ENCODE results near the gene POLN. TPM values are rescaled to one million over a fixed set of nuclear protein-coding genes. Genes with fewer than 3 reads are reported as not detected.
"Not testable (repeated sequence)": the region's sequence is repeated elsewhere in the genome, so short reads cannot be mapped to it uniquely, and the experiment has no call there.

Gene POLN
- total RNA-seq, 1 experiment from 2014 or later, result 1.3 TPM

- Histone ChIP-seq H3K27me3 (ENCODE audit: insufficient read depth, low read depth) (peaks cover 8% of the 10 kb centered on the region; the same call in 1 of the 2 replicates), H3K36me3 (ENCODE audit: low read depth) (no peaks in the 10 kb centered on the region), H3K9me3 (ENCODE audit: insufficient read depth, low read depth) (no peaks in the 10 kb centered on the region), H4K20me1 (ENCODE audit: insufficient read depth) (no peaks in the 10 kb centered on the region), H3K9me2 (ENCODE audit: insufficient read depth) (no peaks in the 10 kb centered on the region), H3K4me2 (no peak overlapping the region), H3K27ac (no peak overlapping the region), H3K4me1 (replicated peaks; ENCODE audit: insufficient read depth) (peaks cover 3% of the 10 kb centered on the region; the same call in 1 of the 2 replicates), H3K4me3 (no peak overlapping the region), H3K79me2 (ENCODE audit: low read depth) (no peaks in the 10 kb centered on the region), H2AFZ (no peak overlapping the region), H3F3A (ENCODE audit: insufficient read depth, low read depth) (no peaks in the 10 kb centered on the region)
- intact Hi-C loops (cut with micrococcal nuclease; ENCODE audit: unreplicated experiment), result no loop called here
- ChIA-PET POLR2A (ENCODE audit: unreplicated experiment) (no interaction called here), CTCF (no interaction called here)
- no peak for DNase-seq
- BruUV-seq (replicated peaks), result no TSS peak
- TF ChIP-seq EZH2 (IDR thresholded peaks at IDR 0.05; ENCODE audit: low read depth), result no peak
- TF ChIP-seq CTCF (conservative IDR thresholded peaks at IDR 0.05), result no peak
These were observed 205.6 kb downstream of the POLN start for GRCh38 chr4:2036327-2036726.

- CTCF ChIA-PET, result interaction anchor here (0.7 kb wide), 1 partner anchor 9 kb away, joined by 3 read pairs; no protein-coding TSS in a partner anchor
- H3K4me2 ChIP-seq; H3K4me3 ChIP-seq; H3K4me1 ChIP-seq (replicated peaks; ENCODE audit: insufficient read depth); H3K36me3 ChIP-seq (ENCODE audit: low read depth); H3K9me3 ChIP-seq (ENCODE audit: insufficient read depth, low read depth); H3K9me2 ChIP-seq (ENCODE audit: insufficient read depth); DNase-seq; H3K79me2 ChIP-seq (ENCODE audit: low read depth); H3K27ac ChIP-seq; intact Hi-C loops (cut with micrococcal nuclease; ENCODE audit: unreplicated experiment); H3F3A ChIP-seq (ENCODE audit: insufficient read depth, low read depth); H2AFZ ChIP-seq; H4K20me1 ChIP-seq (ENCODE audit: insufficient read depth); POLR2A ChIA-PET (ENCODE audit: unreplicated experiment); BruUV-seq (replicated peaks): not testable (repeated sequence)
- H3K27me3 ChIP-seq (ENCODE audit: insufficient read depth, low read depth), result peaks cover 38% of the 10 kb centered on the region; the same call in 1 of the 2 replicates
These were observed 210.8 kb downstream of the POLN start for GRCh38 chr4:2031161-2031560.

DNA sequence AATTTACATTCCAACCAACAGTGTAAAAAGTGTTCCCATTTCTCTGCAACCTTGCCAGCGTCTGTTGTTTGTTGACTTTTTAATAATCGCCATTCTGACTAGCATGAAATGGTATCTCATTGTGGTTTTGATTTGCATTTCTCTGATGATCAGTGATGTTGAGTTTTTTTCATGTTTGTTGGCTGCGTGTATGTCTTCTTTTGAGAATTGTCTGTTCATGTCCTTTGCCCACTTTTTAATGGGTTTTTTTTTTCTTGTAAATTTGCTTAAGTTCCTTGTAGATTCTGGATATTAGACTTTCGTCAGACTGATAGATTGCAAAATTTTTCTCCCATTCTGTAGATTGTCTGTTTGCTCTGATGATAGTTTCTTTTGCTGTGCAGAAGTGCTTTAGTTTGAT lies 214.8 kb downstream of the POLN start:
- DNase-seq; BruUV-seq (replicated peaks); H3K9me2 ChIP-seq (ENCODE audit: insufficient read depth); H3K79me2 ChIP-seq (ENCODE audit: low read depth); H3K9me3 ChIP-seq (ENCODE audit: insufficient read depth, low read depth); H3K4me3 ChIP-seq; H4K20me1 ChIP-seq (ENCODE audit: insufficient read depth); intact Hi-C loops (cut with micrococcal nuclease; ENCODE audit: unreplicated experiment); H3F3A ChIP-seq (ENCODE audit: insufficient read depth, low read depth); H3K36me3 ChIP-seq (ENCODE audit: low read depth); CTCF ChIA-PET; POLR2A ChIA-PET (ENCODE audit: unreplicated experiment); H3K27ac ChIP-seq; H2AFZ ChIP-seq; H3K4me1 ChIP-seq (replicated peaks; ENCODE audit: insufficient read depth); H3K4me2 ChIP-seq: not testable (repeated sequence)
- peaks cover 36% of the 10 kb centered on the region; the same call in 1 of the 2 replicates for H3K27me3 ChIP-seq (ENCODE audit: insufficient read depth, low read depth)

GRCh38 chr4:2025817-2026216 lies 216.1 kb downstream of the POLN start:
- H3K27ac ChIP-seq, result no peak overlapping the region
- H3K36me3 ChIP-seq (ENCODE audit: low read depth), result no peaks in the 10 kb centered on the region
- no peaks in the 10 kb centered on the region for H4K20me1 ChIP-seq (ENCODE audit: insufficient read depth)
- no peaks in the 10 kb centered on the region for H3F3A ChIP-seq (ENCODE audit: insufficient read depth, low read depth)
- TF ChIP-seq EZH2 (IDR thresholded peaks at IDR 0.05; ENCODE audit: low read depth) (no peak), CTCF (conservative IDR thresholded peaks at IDR 0.05) (no peak)
- no peak for DNase-seq
- no peak overlapping the region for H3K4me3 ChIP-seq
- no peaks in the 10 kb centered on the region for H3K4me1 ChIP-seq (replicated peaks; ENCODE audit: insufficient read depth)
- H3K9me3 ChIP-seq (ENCODE audit: insufficient read depth, low read depth), result peaks cover 8% of the 10 kb centered on the region; the same call in 1 of the 2 replicates
- BruUV-seq (replicated peaks), result no TSS peak
- H3K4me2 ChIP-seq, result no peak overlapping the region
- 0 out of 2 replicates have a peak, but pooled peaks cover 3% of the 10 kb centered on the region for H3K9me2 ChIP-seq (ENCODE audit: insufficient read depth)
- no peaks in the 10 kb centered on the region for H3K79me2 ChIP-seq (ENCODE audit: low read depth)
- CTCF ChIA-PET, result no interaction called here
- intact Hi-C loops (cut with micrococcal nuclease; ENCODE audit: unreplicated experiment), result no loop called here
- H3K27me3 ChIP-seq (ENCODE audit: insufficient read depth, low read depth), result peaks cover 43% of the 10 kb centered on the region; the same call in 1 of the 2 replicates
- POLR2A ChIA-PET (ENCODE audit: unreplicated experiment), result no interaction called here
- H2AFZ ChIP-seq, result no peak overlapping the region

Data from PC-9 (cell line).